Mesendoderm (in vitro differentiated cells): ENCODE data around the gene BLM. TPM values are rescaled to one million over a fixed set of nuclear protein-coding genes. Genes with fewer than 3 reads are reported as not detected.
"Not testable (repeated sequence)": the region's sequence is repeated elsewhere in the genome, so short reads cannot be mapped to it uniquely, and the experiment has no call there.

Experiments used
- DNase-seq: peaks from one replicate; pipeline ENCODE4 v3.0.0; 2013
- H2AK5ac ChIP-seq: 2 replicates; pipeline ENCODE4 v1.6.1; 2013; ENCODE audit warnings: low read length, inconsistent platforms
- H2BK120ac ChIP-seq: 2 replicates; pipeline ENCODE4 v1.6.1; 2013; ENCODE audit warnings: low read depth, mild to moderate bottlenecking, low read length, moderate library complexity, mixed read lengths
- H2BK15ac ChIP-seq: replicated peaks from 2 replicates; pipeline ENCODE4 v1.6.1; 2013; ENCODE audit warnings: low read depth, mild to moderate bottlenecking, moderate library complexity
- H2BK5ac ChIP-seq: 2 replicates; pipeline ENCODE4 v1.6.1; 2013; ENCODE audit warnings: low read length, inconsistent platforms
- H3K18ac ChIP-seq: 2 replicates; pipeline ENCODE4 v1.6.1; 2013; ENCODE audit warnings: mild to moderate bottlenecking, low read length, mixed read lengths
- H3K23ac ChIP-seq: one replicate; pipeline ENCODE4 v1.6.1; 2013; ENCODE audit warnings: low read length
- H3K27ac ChIP-seq: 2 replicates; pipeline ENCODE4 v1.5.1; 2013; ENCODE audit warnings: low read depth, mild to moderate bottlenecking, inconsistent platforms, low read length, moderate library complexity
- H3K27me3 ChIP-seq: 2 replicates; pipeline ENCODE4 v1.6.1; 2013; ENCODE audit warnings: low read length, control low read depth, mild to moderate bottlenecking, inconsistent platforms; ENCODE audit not compliant: insufficient read depth, poor library complexity
- H3K36me3 ChIP-seq: 2 replicates; pipeline ENCODE4 v1.6.1; 2013; ENCODE audit warnings: low read length, inconsistent platforms; ENCODE audit not compliant: control insufficient read depth, insufficient read depth
- H3K4ac ChIP-seq: one replicate; pipeline ENCODE4 v1.6.1; 2013; ENCODE audit warnings: low read depth, mild to moderate bottlenecking, low read length, moderate library complexity
- H3K4me1 ChIP-seq: 2 replicates; pipeline ENCODE4 v1.6.1; 2013; ENCODE audit warnings: low read depth, low read length, inconsistent platforms; ENCODE audit not compliant: control insufficient read depth
- H3K4me2 ChIP-seq: 2 replicates; pipeline ENCODE4 v1.6.1; 2013; ENCODE audit warnings: low read length
- H3K4me3 ChIP-seq: 2 replicates; pipeline ENCODE4 v1.5.1; 2013; ENCODE audit warnings: mild to moderate bottlenecking, low read length
- H3K56ac ChIP-seq: one replicate; pipeline ENCODE4 v1.6.1; 2013; ENCODE audit warnings: low read length
- H3K79me1 ChIP-seq: 2 replicates; pipeline ENCODE4 v1.6.1; 2013; ENCODE audit warnings: low read length, inconsistent platforms
- H3K79me2 ChIP-seq: 2 replicates; pipeline ENCODE4 v1.6.1; 2013; ENCODE audit warnings: mild to moderate bottlenecking, low read length; ENCODE audit not compliant: control insufficient read depth, insufficient read depth
- H3K9ac ChIP-seq: 2 replicates; pipeline ENCODE4 v1.6.1; 2013; ENCODE audit warnings: low read length, inconsistent platforms
- H4K5ac ChIP-seq: one replicate; pipeline ENCODE4 v1.6.1; 2013; ENCODE audit warnings: low read length
- H4K8ac ChIP-seq: one replicate; pipeline ENCODE4 v1.6.1; 2013; ENCODE audit warnings: low read depth, mild to moderate bottlenecking, control low read depth, low read length, moderate library complexity
- WGBS: extraction: QIAGEN DNeasy Blood & Tissue Kit; methylation state at CpG from one replicate; pipeline ENCODE4 v1.1.7; 2013; ENCODE audit warnings: low lambda C conversion rate, missing lambda C conversion rate; ENCODE audit not compliant: insufficient coverage; ENCODE audit errors: extremely low coverage; 5-methylcytosine and 5-hydroxymethylcytosine counted together
- polyA plus RNA-seq, 2 experiments: library from polyadenylated mRNA; stranded (reverse); fragments of 200-250 nt; gene quantifications; one replicate each; pipeline ENCODE4 v1.2.3, GENCODE V29; 2013

The BLM gene
- polyA plus RNA-seq (2013, experiment 1 of 2): 33.2 TPM
- 30.6 TPM for polyA plus RNA-seq (2013, experiment 2 of 2)

- Histone ChIP-seq H4K5ac (peak within 1 kb of the TSS; percentile 86), H3K36me3 (no peaks in the 10 kb centered on the region), H2AK5ac (peak within 1 kb of the TSS; percentile 38), H3K9ac (peak within 1 kb of the TSS; percentile 96), H3K4ac (peak within 1 kb of the TSS; percentile 77), H3K79me1 (peaks cover 8% of the 10 kb centered on the region), H2BK15ac (no peak within 1 kb of the TSS), H3K56ac (peak within 1 kb of the TSS; percentile 94), H2BK120ac (peak within 1 kb of the TSS; percentile 16), H2BK5ac (no peak within 1 kb of the TSS), H3K79me2 (peaks cover 26% of the 10 kb centered on the region), H3K18ac (peak within 1 kb of the TSS; percentile 22), H4K8ac (no peak within 1 kb of the TSS), H3K23ac (no peak within 1 kb of the TSS), H3K4me1 (peaks cover 2% of the 10 kb centered on the region), H3K27ac (peak within 1 kb of the TSS; percentile 63), H3K4me2 (peak within 1 kb of the TSS; percentile 91), H3K27me3 (no peaks in the 10 kb centered on the region), H3K4me3 (peak within 1 kb of the TSS; percentile 86)
- DNase-seq: peak; percentile 99
- no CpG with 5 or more reads among the region's 65 CpGs for WGBS
Measured at GRCh38 chr15:90716976-90717821, at the start of gene BLM. TSS of gene BLM (plus strand) at chr15:90717346. CDS start at chr15:90747393, 30,047 bp downstream.

DNA sequence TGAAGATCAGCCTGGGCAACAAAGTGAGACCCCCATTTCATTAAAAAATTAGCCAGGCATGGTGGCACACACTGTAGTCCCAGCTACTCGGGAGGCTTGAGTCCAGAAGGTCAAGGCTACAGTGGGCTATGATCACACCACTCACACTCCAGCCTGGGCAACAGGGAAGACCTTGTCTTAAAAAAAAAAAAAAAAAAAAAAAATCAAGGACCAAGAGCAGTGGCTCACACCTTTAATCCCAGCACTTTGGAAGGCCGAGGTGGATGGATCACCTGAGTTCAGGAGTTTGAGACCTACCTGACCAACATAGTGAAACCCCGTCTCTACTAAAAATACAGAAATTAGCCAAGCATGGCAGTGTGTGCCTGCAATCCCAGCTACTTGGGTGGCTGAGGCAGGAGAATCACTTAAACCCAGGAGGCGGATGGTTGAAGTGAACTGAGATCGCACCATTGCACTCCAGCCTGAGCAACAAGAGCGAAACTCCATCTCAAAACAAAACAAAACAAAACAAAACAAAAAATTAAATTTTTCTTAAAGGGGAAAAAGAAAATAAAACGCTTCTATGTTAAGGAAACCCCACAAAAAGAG lies 49.3 kb upstream of the BLM start:
- H3K18ac ChIP-seq, H3K27me3 ChIP-seq, H3K4ac ChIP-seq, H3K79me2 ChIP-seq, H2AK5ac ChIP-seq, H3K4me1 ChIP-seq, H3K9ac ChIP-seq, H2BK15ac ChIP-seq, H2BK120ac ChIP-seq, H3K56ac ChIP-seq, H3K4me3 ChIP-seq, H3K23ac ChIP-seq, H3K79me1 ChIP-seq, H3K27ac ChIP-seq, H2BK5ac ChIP-seq, H4K8ac ChIP-seq, H3K4me2 ChIP-seq, DNase-seq, H4K5ac ChIP-seq, H3K36me3 ChIP-seq: not testable (repeated sequence)
- WGBS: no CpG with 5 or more reads among the region's 7 CpGs

DNA sequence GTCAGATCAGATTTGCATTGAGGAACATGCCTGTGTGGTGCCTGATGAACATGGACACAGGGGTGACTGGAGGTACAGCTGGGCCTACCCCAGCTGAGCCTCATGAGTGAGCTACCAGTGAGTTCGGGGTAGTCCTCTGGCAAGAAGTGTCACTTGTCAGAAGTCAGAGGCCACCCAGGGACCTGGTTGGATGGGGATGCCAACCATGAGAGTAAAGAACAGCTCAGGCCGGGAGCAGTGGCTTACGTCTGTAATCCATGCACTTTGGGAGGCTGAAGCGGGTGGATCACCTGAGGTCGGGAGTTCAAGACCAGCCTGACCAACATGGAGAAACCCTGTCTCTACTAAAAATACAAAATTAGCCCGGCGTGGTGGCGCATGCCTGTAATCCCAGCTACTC lies 46.5 kb upstream of the BLM start:
- H3K27me3 ChIP-seq, H3K79me2 ChIP-seq, H2BK15ac ChIP-seq, H3K23ac ChIP-seq, H3K79me1 ChIP-seq, H3K36me3 ChIP-seq, H2AK5ac ChIP-seq, H3K27ac ChIP-seq, H3K4me1 ChIP-seq, H2BK120ac ChIP-seq, H3K9ac ChIP-seq, H2BK5ac ChIP-seq, H4K5ac ChIP-seq, H3K56ac ChIP-seq, H4K8ac ChIP-seq, H3K4me3 ChIP-seq, DNase-seq, H3K4me2 ChIP-seq, H3K4ac ChIP-seq, H3K18ac ChIP-seq: not testable (repeated sequence)
- WGBS: no CpG with 5 or more reads among the region's 8 CpGs

GRCh38 chr15:90671216-90671615 lies 45.9 kb upstream of the BLM start:
- no peak overlapping the region for H2BK15ac ChIP-seq
- H3K23ac ChIP-seq: no peak overlapping the region
- no peak overlapping the region for H4K5ac ChIP-seq
- H3K56ac ChIP-seq: peak overlapping the region; percentile 7
- no peak for DNase-seq
- no peaks in the 10 kb centered on the region for H3K79me2 ChIP-seq
- H4K8ac ChIP-seq: no peak overlapping the region
- no peak overlapping the region for H3K4me2 ChIP-seq
- no peak overlapping the region for H3K4me3 ChIP-seq
- H2BK120ac ChIP-seq: no peak overlapping the region
- H3K4me1 ChIP-seq: no peaks in the 10 kb centered on the region
- H3K4ac ChIP-seq: no peak overlapping the region
- H3K18ac ChIP-seq: no peak overlapping the region
- H3K9ac ChIP-seq: no peak overlapping the region
- 100% methylated on average over 1 of the region's 4 CpGs for WGBS
- no peaks in the 10 kb centered on the region for H3K79me1 ChIP-seq
- no peak overlapping the region for H3K27ac ChIP-seq
- H2BK5ac ChIP-seq: no peak overlapping the region
- H3K27me3 ChIP-seq: no peaks in the 10 kb centered on the region
- H2AK5ac ChIP-seq: no peak overlapping the region
- H3K36me3 ChIP-seq: no peaks in the 10 kb centered on the region

DNA sequence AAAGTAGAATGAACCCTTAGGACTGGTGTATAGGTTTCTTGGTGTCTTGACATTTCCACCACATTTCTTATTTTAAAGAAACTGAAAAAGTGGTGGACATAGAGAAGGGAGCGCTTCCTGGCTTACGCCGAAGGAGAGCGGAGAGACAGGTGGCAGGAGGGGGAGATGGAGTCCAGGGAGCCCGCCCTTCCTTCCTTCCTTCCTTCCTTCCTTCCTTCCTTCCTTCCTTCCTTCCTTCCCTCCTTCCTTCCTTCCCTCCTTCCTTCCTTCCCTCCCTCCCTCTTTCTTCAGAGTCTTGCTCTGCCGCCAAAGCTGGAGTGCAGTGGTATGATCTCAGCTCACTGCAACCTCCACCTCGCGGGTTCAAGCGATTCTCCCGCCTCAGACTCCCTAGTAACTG lies 43.8 kb upstream of the BLM start:
- not testable (repeated sequence) for H3K4me3 ChIP-seq

More for the DNA sequence above, 43.8 kb upstream of the BLM start:
- H2BK15ac ChIP-seq, H3K4me1 ChIP-seq, H2BK120ac ChIP-seq, H3K4ac ChIP-seq, H3K79me2 ChIP-seq, H3K23ac ChIP-seq, H4K5ac ChIP-seq, H3K79me1 ChIP-seq, H2BK5ac ChIP-seq, DNase-seq, H4K8ac ChIP-seq, H3K9ac ChIP-seq, H3K4me2 ChIP-seq, H2AK5ac ChIP-seq, H3K27ac ChIP-seq, H3K18ac ChIP-seq, H3K36me3 ChIP-seq, H3K56ac ChIP-seq, H3K27me3 ChIP-seq: not testable (repeated sequence)
- no CpG with 5 or more reads among the region's 10 CpGs for WGBS
